NCI-H526 treated with DMSO at 0.1 percent for 48 hours (cell line): ENCODE measurements around the gene CDH9.
"Not testable (repeated sequence)": the region's sequence is repeated elsewhere in the genome, so short reads cannot be mapped to it uniquely, and the experiment has no call there.

Experiments used
- DNase-seq: peaks from one replicate; lab custom pipeline; 2025; lab: John Stamatoyannopoulos, UW

CDH9 gene

DNA sequence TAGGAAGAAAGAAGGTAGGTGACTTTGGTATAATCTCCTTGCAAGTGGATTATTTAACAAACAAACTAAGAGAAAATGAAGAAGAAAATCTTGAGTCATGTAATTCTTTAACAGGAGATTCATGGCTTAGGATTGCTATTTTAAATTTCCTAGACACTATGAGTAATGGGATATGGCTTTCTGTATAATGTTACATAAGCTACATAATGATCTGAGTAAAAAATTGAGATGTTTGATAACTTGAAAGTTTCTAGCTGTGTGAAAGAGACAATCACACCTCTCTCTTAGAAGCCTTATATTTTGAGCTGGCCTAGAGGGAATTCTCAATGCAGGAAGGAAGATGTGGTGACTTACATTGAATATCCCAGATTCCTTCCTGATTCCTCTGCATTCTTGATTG lies 92.5 kb downstream of the CDH9 start:
- DNase-seq: no peak

DNA sequence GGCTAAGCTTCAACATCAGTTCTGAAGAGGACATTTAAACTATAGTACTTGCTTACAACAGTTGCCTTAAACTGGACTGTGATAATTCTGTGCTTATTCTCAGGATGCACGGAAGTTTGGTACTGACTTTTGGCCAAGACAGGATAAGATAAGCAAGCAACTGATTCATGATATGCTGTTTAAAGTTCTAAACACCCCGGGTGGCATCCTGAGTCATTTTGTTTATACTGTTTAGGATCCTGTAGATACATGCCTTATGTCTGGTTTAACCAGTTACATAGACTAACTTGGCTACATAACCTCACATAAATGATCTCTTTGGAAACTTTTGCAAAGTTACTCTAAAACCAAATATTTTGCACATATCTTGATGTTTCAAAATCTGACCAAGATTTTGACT lies 95.9 kb downstream of the CDH9 start:
- no peak for DNase-seq

DNA sequence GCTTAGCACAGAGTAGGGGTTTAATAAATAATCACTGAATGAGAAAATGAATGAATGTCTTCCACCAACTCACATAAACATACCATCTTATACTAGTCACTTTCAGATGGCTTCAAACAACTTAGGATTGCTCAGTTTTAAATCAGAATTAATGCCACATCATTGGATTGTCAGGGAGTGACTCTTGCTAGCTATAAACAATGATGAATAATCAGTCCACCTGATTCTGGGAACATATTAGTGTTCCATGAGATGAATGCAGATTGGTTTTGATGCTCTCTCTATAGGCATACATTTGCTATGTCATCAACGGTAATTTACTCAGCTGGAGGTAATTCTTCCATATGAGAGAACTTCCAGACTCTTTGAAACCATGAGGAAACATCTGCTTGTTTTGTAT lies 97.4 kb downstream of the CDH9 start:
- no peak for DNase-seq

DNA sequence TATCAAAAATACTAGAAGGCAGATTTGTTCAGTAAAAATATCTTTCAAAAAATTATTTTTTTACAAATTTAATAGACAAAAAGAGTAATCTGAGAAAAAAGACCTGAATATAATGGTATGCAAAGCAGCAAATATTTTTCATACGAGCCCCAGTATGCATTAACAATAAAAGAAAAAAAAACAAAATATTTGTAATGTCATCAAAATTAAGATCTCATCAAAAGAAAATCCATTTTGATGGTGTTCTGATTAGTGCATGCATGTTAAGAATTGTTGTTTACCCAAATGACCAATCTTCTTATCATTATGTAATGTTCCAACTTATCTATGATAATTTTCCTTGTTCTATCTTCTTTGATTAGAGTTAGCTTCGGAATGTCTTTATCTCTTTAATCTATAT lies 106.1 kb downstream of the CDH9 start:
- DNase-seq: no peak

DNA sequence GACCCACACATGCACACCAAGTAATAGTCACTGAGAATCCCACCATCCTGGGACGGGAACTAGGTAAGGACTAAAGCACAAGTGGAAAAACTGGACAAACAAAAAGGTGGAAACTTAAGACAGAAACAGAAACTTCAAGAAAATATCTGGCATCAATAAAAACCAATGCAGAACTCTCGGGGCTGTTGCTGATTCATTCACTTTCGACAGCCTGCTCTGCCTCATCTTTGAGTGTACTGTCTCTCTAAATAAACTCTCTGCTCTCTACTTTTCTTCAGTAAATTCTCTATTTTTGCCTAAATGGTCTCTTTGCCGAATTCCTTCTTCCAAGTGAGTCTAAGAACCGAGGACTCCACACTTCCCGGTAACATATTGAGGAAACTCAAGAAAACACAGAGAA lies 116.9 kb downstream of the CDH9 start:
- no peak for DNase-seq

DNA sequence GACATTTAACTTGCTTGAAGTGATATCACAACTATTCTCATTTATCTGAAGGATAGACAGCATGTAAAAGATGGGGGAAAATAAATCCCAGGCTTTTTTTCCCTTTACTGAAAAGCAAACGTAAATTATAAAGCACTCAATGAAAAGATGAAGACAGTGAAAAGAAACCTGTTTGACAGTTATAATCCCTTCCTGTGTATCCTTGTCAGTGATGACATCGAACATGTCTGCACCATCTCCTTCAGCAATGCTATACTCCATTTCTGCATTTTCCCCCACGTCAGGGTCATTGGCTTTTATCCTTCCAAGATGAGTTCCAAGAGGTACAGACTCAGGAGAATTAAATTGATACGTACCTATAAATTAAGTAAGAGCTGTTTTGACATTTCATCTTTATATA lies 134.9 kb downstream of the CDH9 start:
- no peak for DNase-seq

DNA sequence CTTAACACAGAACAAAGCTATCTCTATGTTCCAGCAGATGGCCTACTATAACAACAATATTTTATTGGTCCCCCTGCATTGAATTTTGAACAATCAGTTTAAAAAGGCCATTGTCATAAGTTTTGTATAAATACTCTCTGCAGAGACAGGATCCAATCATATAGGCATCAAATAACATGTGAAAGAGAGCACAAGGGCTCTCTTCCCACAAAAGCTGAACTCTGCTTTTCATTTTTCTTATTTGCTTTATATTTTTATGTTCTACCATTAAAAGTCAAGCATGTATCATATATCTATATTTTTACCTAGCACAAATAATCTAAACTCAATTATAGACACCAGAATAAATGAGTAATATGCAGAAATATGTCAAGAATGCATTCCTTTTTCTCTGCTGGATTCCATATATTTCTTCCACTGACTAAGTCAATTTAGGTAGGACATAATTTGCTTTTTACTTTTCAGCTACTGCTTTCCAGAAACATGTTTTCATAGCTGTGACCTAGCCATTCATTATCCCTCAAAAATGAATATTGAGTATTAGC lies 143.6 kb downstream of the CDH9 start:
- no peak for DNase-seq

DNA sequence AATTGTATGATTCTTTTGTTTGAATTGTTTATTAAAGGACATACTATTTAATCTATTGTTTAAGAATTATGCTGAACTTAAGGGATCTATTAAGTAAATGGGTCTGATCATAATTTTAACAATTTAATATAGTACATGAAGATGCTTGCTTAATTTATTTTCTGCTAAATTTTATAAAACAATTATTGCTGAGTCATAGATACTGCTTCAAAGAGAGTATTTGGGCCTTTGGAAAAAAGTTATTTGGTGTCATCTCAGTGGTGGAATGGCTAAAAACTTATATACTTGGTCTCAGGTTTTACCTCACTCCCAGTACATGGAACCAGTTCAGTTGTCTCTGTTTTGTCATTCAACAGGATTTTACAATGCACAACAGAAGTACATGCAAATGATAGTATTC lies 145.3 kb downstream of the CDH9 start:
- DNase-seq: no peak

DNA sequence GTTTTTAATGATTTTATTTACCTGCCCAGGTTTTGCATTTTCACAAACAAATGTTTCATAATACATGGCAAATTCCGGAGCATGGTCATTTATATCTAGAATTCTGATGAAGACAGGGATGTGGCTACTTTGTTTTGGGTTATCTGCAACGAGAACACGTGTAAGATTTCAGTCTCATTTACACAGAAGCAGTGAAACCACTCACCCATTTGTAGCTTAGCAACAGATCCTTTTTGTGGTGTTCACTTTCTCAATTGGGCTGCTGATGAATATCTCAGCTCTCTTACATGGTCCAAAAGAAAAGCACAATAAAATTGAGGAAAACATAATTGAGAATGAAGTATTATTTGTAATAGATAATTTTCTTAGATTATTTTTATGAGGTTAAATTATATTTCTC lies 148.6 kb downstream of the CDH9 start:
- peak; percentile 3 for DNase-seq

DNA sequence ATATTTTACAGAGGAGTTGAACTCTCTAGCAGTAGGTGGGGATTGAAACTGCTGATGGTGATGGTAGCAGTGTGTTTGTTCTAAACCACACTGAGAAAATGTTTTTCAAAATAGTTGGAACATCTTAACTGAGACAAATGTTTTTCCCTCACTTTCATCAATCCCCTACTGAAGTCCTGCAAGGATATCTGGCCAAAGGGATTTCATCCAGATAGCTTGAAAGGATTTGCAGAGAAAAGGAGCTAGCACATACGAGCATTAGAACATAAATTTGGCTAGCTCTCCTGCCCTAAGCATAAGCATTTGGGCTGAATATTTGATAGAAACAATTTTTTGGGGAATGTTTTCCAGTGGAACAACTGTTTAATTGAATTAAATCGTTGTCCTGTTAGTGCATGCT lies 153.9 kb downstream of the CDH9 start:
- DNase-seq: no peak

DNA sequence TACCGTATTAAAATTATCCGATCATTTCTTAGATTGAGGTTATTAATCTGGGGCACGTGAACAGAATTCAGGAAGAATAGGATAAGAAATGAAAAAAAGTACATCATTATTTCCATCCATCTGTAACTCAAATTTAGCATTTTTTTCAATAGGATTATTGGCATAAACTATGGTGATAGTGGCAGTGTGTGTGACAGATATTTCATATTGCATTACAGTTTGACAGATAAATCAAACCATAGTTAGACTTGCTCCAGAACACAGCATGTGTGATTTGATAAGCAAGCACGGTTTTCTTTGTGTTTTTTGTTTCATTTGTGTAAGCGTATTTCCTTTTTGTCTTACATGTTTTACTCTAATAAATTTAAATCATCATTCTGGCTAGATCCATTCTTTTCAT lies 155.0 kb downstream of the CDH9 start:
- no peak for DNase-seq

DNA sequence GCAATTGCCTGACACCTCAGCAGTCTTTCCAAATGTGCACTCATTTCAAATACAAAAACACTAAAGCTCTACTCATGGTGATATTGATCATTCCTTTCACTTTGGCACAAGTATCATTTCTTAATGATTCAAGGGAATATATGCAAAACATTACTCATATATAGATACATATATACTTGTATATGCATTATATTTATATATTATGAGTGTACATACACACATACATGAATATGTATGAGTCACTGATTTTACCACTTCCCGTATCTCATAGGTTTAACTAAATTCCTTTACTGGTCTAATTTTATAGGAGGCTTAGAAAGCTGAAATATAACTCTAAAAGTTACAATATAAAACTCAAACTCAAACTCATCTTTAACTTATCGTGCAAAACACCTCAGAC lies 156.5 kb downstream of the CDH9 start:
- no peak for DNase-seq

DNA sequence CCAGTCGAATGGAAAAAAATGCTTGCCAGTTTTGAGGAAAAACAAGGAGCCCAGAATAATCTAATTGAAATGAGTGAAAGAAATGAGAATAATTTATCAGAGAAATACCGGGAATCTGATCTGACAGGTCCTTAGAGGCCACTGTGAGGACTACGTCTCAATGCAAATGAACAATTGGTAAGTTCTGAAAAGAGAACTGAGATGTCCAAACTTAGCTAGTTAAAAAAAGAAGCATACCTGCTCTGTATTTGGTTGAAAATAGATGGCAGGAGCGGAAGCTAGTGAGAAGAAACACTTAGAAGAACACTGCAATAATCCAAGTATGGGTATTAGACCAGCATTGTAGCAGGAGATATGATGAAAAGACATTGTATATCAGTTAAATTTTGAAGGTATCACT lies 161.2 kb downstream of the CDH9 start:
- DNase-seq: no peak

DNA sequence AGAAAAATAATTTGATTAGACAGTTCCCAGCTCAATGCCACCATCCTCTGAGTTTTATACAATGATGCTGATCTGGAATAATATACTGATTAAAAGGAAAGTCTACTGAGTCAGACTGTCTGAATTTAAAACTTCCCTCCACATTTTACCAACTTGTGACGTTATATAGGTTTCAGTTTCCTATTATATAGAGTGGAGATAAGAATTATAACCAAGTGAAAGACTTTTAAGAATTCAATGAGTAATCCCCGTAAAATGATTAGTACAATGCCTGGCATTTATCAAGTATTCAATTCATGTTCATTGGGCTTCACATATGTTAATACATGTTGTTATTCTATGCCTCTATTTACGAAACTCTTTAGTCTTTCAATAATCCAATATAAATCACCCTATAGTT lies 166.0 kb downstream of the CDH9 start:
- no peak for DNase-seq

DNA sequence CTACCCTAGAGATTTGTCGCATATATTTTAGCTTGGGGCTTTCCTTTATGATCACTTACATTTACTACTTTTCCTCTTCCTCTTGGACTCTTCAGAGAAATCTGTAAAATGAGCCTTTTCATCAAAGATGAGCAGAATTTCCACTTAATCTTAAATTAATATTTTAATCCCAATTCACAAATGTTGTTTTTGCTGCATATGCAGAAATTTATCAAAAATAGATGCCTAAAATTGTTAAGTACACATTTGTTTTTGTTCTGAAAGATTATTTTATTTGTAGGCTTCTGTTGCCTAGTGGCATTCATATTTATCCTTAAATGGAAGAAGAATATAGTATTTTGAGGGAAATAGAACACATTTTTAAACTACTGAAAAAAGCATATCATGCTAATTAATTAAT lies 168.6 kb downstream of the CDH9 start:
- no peak for DNase-seq

DNA sequence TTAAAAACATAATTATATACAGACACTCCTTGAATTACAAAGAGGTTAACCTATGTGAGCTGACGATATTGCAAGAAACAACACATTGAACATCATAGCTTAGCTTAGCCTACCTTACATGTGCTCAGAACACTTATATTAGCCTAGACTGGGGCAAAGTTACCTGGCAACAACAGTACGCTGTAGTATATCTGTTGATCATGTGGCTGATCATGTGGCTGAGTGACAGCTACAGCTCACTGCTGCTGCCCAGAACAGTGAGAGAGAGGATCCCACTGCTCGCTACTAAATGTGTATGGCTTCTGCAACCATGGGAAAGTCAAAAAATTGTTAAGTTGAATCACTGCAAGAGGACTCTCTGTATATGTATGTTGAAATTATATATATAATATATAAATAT lies 169.9 kb downstream of the CDH9 start:
- DNase-seq: no peak

DNA sequence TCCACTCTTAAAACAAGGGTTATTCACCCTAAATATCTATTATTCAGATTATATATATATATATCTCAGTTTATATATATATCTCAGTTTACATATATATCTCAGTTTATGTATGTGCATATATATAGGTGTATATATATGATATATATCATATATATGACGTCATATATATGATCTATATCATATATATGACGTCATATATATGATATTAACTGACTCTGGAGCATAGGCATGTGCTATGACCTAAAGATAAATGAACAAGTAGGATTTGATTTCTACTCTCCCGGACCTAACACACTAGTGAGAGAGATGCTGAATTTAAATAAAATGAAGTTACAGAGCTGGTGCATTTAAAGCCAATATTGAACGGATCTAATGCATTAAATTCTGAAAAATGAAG lies 174.3 kb downstream of the CDH9 start:
- no peak for DNase-seq

DNA sequence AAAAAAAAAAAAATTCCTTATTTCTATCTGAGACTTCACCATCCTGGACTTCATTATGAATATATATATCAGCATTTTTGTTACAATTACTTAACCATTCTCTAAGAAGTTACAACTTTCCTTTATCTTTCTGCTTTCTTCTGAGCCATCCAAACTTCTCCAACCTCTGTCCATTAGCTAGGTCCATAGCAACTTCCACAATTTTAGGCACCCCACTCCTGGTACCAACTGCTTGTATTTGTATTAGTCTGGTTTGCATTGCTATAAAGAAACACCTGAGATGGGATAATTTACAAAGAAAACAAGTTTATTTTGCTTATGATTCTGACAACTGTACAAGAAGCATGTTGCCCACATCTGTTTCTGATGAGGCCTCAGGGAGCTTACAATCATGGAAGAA lies 182.1 kb downstream of the CDH9 start:
- no peak for DNase-seq

DNA sequence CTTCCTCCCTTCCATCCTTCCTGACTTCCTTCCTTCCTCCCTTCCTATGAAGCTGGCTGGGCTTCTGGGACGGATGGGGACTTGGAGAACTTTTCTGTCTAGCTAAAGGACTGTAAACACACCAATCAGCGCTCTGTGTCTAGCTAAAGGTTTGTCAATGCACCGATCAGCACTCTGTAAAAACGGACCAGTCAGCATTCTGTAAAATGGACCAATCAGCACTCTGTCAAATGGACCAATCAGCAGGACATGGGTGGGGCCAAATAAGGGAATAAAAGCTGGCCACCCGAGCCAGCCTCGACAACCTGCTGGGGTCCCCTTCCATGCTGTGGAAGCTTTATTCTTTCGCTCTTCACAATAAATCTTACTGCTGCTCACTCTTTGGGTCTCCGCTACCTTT lies 185.9 kb downstream of the CDH9 start:
- not testable (repeated sequence) for DNase-seq

DNA sequence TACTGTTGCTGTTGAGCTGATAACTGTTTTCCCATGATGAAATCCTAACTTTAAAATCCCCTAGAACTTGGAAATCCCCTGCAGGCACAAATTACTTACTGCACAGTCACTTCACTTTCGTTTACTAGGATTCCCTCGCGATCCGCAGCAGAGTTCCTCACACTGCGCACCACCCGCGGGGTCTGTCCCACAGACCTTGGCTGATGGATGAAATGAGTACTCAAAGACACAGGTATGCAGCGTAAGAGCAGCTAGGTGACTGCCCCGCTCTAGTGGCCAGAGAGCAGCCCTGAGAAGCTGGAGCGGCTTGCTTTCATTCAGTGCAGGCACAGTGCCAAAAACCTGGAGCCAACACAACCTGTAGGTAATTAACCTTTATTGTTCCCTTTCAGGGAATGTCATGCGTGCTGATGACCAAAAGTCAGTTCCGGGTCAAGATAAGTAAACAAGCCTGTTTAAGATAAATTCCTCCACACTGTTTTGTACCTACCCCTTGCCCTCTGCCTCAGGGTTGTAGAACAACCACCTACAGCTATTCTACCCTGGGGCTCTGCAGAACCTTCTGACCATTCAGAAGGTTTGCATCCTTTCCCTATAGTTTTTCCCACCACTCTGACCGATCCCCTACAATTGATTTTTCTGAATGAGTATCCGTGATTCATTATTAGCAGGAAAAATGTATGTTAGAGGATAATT lies 191.2 kb downstream of the CDH9 start:
- DNase-seq: no peak

DNA sequence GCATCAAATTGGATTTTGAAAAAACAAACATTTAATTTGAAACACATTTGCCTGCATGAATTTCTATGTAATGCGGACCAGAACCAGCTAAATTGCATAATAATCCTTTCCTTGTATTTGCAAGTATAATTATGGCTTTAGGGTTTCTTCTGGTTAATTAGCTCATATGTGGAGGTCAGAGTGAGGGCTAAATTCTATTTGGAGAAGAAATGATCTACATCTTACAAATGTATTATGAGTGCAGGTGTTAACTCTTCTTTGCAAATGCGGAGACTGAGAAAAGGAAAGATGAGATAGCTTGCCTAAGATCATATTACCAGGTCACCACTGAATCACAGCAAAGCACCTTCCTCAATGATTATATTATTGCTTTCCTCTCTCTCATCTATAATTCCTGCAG lies 194.7 kb downstream of the CDH9 start:
- DNase-seq: peak; percentile 72

DNA sequence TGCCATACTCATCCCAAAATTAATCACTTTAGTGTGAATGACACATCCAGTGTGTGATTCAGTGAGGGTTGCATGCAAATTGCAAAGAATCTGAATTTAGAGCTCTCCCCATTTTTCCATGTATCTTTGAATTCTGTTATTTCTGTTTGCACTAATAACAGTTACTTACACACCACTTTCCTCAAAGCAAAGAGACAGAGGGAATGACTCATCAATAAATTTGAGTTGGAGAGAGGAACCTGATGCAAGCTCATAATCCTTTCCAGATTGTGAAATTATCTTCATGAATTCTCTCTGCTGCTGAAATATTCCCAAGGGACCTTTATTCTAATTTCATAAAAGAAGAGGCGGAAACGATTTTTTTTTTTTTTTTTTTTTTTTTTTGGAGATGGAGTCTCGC lies 204.8 kb downstream of the CDH9 start:
- no peak for DNase-seq
